ENCODE measurements around the gene CLCN2.

The CLCN2 gene

GRCh38 chr3:184355261-184356040 lies 6.0 kb downstream of the CLCN2 start:
- no peak for TF ChIP-seq CTCF (IDR thresholded peaks at IDR 0.05)

GRCh38 chr3:184354754-184355153 lies 6.7 kb downstream of the CLCN2 start:
- TF ChIP-seq CTCF (IDR thresholded peaks at IDR 0.05): no peak

- TF ChIP-seq CTCF (IDR thresholded peaks at IDR 0.05): peak; percentile 90
Observed at GRCh38 chr3:184354121-184354728, 7.2 kb downstream of the CLCN2 start.

- no peak for TF ChIP-seq CTCF (IDR thresholded peaks at IDR 0.05)
Observed at GRCh38 chr3:184353546-184353941, 7.9 kb downstream of the CLCN2 start.

- no peak for TF ChIP-seq CTCF (IDR thresholded peaks at IDR 0.05)
Observed at GRCh38 chr3:184352897-184353545, 8.4 kb downstream of the CLCN2 start.

- TF ChIP-seq CTCF (IDR thresholded peaks at IDR 0.05): no peak
Observed at GRCh38 chr3:184352149-184352785, 9.1 kb downstream of the CLCN2 start.

GRCh38 chr3:184351511-184352148 lies 9.8 kb downstream of the CLCN2 start:
- TF ChIP-seq CTCF (IDR thresholded peaks at IDR 0.05): no peak
